ENCODE results near the gene EXOC6B.
"Not testable (repeated sequence)": the region's sequence is repeated elsewhere in the genome, so short reads cannot be mapped to it uniquely, and the experiment has no call there.

The EXOC6B gene

GRCh38 chr2:72682061-72682460 is 143.8 kb downstream of the EXOC6B start:
- no peak for DNase-seq (ENCODE audit: low read depth in 2 of 2)

GRCh38 chr2:72681016-72681995 is 144.5 kb downstream of the EXOC6B start:
- DNase-seq (ENCODE audit: low read depth in 2 of 2): no peak

- DNase-seq (ENCODE audit: low read depth in 2 of 2): no peak
Observed at GRCh38 chr2:72678024-72678423, 147.8 kb downstream of the EXOC6B start.

- DNase-seq (ENCODE audit: low read depth in 2 of 2): no peak
Observed at GRCh38 chr2:72676341-72677025, 149.3 kb downstream of the EXOC6B start.

GRCh38 chr2:72674982-72675915 is 150.6 kb downstream of the EXOC6B start:
- DNase-seq (ENCODE audit: low read depth in 2 of 2): no peak

GRCh38 chr2:72673279-72673678 is 152.6 kb downstream of the EXOC6B start:
- no peak for DNase-seq (ENCODE audit: low read depth in 2 of 2)

- DNase-seq (ENCODE audit: low read depth in 2 of 2): no peak
Observed at GRCh38 chr2:72669121-72669520, 156.7 kb downstream of the EXOC6B start.

- DNase-seq (ENCODE audit: low read depth in 2 of 2): no peak
Observed at GRCh38 chr2:72668647-72669046, 157.2 kb downstream of the EXOC6B start.

GRCh38 chr2:72665448-72665847 is 160.4 kb downstream of the EXOC6B start:
- DNase-seq (ENCODE audit: low read depth in 2 of 2): no peak

- DNase-seq (ENCODE audit: low read depth in 2 of 2): no peak
Observed at GRCh38 chr2:72661985-72662384, 163.8 kb downstream of the EXOC6B start.

- DNase-seq (ENCODE audit: low read depth in 2 of 2): no peak
Observed at GRCh38 chr2:72649810-72650209, 176.0 kb downstream of the EXOC6B start.

GRCh38 chr2:72641221-72641620 is 184.6 kb downstream of the EXOC6B start:
- not testable (repeated sequence) for DNase-seq (ENCODE audit: low read depth in 2 of 2)

- no peak for DNase-seq (ENCODE audit: low read depth in 2 of 2)
Observed at GRCh38 chr2:72638600-72639211, 187.1 kb downstream of the EXOC6B start.

GRCh38 chr2:72636210-72636609 is 189.6 kb downstream of the EXOC6B start:
- no peak for DNase-seq (ENCODE audit: low read depth in 2 of 2)

- DNase-seq (ENCODE audit: low read depth in 2 of 2): no peak
Observed at GRCh38 chr2:72630767-72631166, 195.1 kb downstream of the EXOC6B start.

GRCh38 chr2:72629062-72629461 is 196.8 kb downstream of the EXOC6B start:
- DNase-seq (ENCODE audit: low read depth in 2 of 2): no peak

GRCh38 chr2:72627083-72627482 is 198.8 kb downstream of the EXOC6B start:
- DNase-seq (ENCODE audit: low read depth in 2 of 2): no peak

- DNase-seq (ENCODE audit: low read depth in 2 of 2): no peak
Observed at GRCh38 chr2:72625366-72625765, 200.5 kb downstream of the EXOC6B start.

GRCh38 chr2:72623481-72623880 is 202.4 kb downstream of the EXOC6B start:
- DNase-seq (ENCODE audit: low read depth in 2 of 2): no peak

GRCh38 chr2:72619626-72620025 is 206.2 kb downstream of the EXOC6B start:
- DNase-seq (ENCODE audit: low read depth in 2 of 2): no peak

GRCh38 chr2:72613931-72614330 is 211.9 kb downstream of the EXOC6B start:
- no peak for DNase-seq (ENCODE audit: low read depth in 2 of 2)

All from stimulated activated CD4-positive, alpha-beta T cell treated with anti-CD3 and anti-CD28 coated beads, Interleukin-12 subunit alpha, Interleukin-12 subunit beta, amount 100 ng/mL, for 24 hours (primary cell).